Parathyroid adenoma (tissue), 2 donors: ENCODE results near the gene PROM2.

Experiments used
- H2AFZ ChIP-seq: fragments of 300-600 bp; sonication (generic); one replicate; pipeline ENCODE4 v1.7.0; 2017; ENCODE audit warnings: antibody characterized with exemption, mild to moderate bottlenecking
- H3K27ac ChIP-seq: fragments of 300-600 bp; sonication (generic); one replicate; pipeline ENCODE4 v1.7.0; 2017
- H3K27me3 ChIP-seq: fragments of 300-600 bp; sonication (generic); one replicate; pipeline ENCODE4 v1.7.0; 2017; ENCODE audit warnings: low read length; ENCODE audit not compliant: control insufficient read depth, insufficient read depth
- H3K36me3 ChIP-seq: fragments of 300-600 bp; sonication (generic); one replicate; pipeline ENCODE4 v1.7.0; 2017; ENCODE audit warnings: low read length; ENCODE audit not compliant: control insufficient read depth, insufficient read depth
- H3K4me1 ChIP-seq: fragments of 300-600 bp; sonication (generic); one replicate; pipeline ENCODE4 v1.7.0; 2017; ENCODE audit warnings: control low read depth
- H3K4me2 ChIP-seq: fragments of 300-600 bp; sonication (generic); one replicate; pipeline ENCODE4 v1.7.0; 2017; ENCODE audit warnings: low read length
- H3K4me3 ChIP-seq: fragments of 300-600 bp; sonication (generic); one replicate; pipeline ENCODE4 v1.7.0; 2017; ENCODE audit warnings: low read depth, low read length
- H3K79me2 ChIP-seq: fragments of 300-600 bp; sonication (generic); one replicate; pipeline ENCODE4 v1.7.0; 2017; ENCODE audit warnings: control low read depth
- H3K9ac ChIP-seq: fragments of 300-600 bp; sonication (generic); one replicate; pipeline ENCODE4 v1.7.0; 2017; ENCODE audit warnings: mild to moderate bottlenecking
- H3K9me3 ChIP-seq: fragments of 300-600 bp; sonication (generic); one replicate; pipeline ENCODE4 v1.7.0; 2017; ENCODE audit warnings: low read length; ENCODE audit not compliant: control insufficient read depth
- CTCF ChIP-seq: fragments of 300-600 bp; sonication (generic); IDR thresholded peaks from one replicate; pipeline ENCODE4 v1.7.0; 2017; ENCODE audit warnings: antibody characterized with exemption, mild to moderate bottlenecking
- donor health status: primary hyperparathyroidism.

Gene PROM2

GRCh38 chr2:95287806-95288205 lies 13.6 kb downstream of the PROM2 start:
- Histone ChIP-seq H3K36me3 (no peaks in the 10 kb centered on the region), H3K79me2 (no peaks in the 10 kb centered on the region), H3K27ac (no peak overlapping the region), H3K4me3 (no peak overlapping the region), H3K9ac (no peak overlapping the region), H3K4me1 (no peaks in the 10 kb centered on the region), H3K4me2 (no peak overlapping the region), H3K27me3 (no peaks in the 10 kb centered on the region), H2AFZ (no peak overlapping the region), H3K9me3 (no peaks in the 10 kb centered on the region)
- no peak for TF ChIP-seq CTCF

GRCh38 chr2:95289253-95289652 lies 15.0 kb downstream of the PROM2 start:
- no peaks in the 10 kb centered on the region for H3K79me2 ChIP-seq
- H3K9me3 ChIP-seq = no peaks in the 10 kb centered on the region
- no peak overlapping the region for H3K4me3 ChIP-seq
- no peak overlapping the region for H2AFZ ChIP-seq
- no peaks in the 10 kb centered on the region for H3K27me3 ChIP-seq
- peak; percentile 21 for TF ChIP-seq CTCF
- no peaks in the 10 kb centered on the region for H3K36me3 ChIP-seq
- H3K4me2 ChIP-seq = no peak overlapping the region
- H3K27ac ChIP-seq = no peak overlapping the region
- no peak overlapping the region for H3K9ac ChIP-seq
- no peaks in the 10 kb centered on the region for H3K4me1 ChIP-seq

- Histone ChIP-seq H3K9ac (no peak overlapping the region), H3K36me3 (no peaks in the 10 kb centered on the region)
- no peak for TF ChIP-seq CTCF
These were observed 17.0 kb downstream of the PROM2 start for GRCh38 chr2:95291222-95291621.

GRCh38 chr2:95292623-95293260 lies 18.5 kb downstream of the PROM2 start:
- no peak for TF ChIP-seq CTCF
- Histone ChIP-seq H3K27ac (no peak overlapping the region), H3K9ac (no peak overlapping the region)

More at GRCh38 chr2:95291222-95291621, 17.0 kb downstream of the PROM2 start:
- H3K27me3 ChIP-seq = no peaks in the 10 kb centered on the region
- no peak overlapping the region for H3K4me3 ChIP-seq
- H3K4me1 ChIP-seq = peaks cover 5% of the 10 kb centered on the region
- no peaks in the 10 kb centered on the region for H3K79me2 ChIP-seq
- H3K27ac ChIP-seq = no peak overlapping the region
- H2AFZ ChIP-seq = no peak overlapping the region
- H3K9me3 ChIP-seq = no peaks in the 10 kb centered on the region
- H3K4me2 ChIP-seq = no peak overlapping the region

More at GRCh38 chr2:95292623-95293260, 18.5 kb downstream of the PROM2 start:
- H3K36me3 ChIP-seq = no peaks in the 10 kb centered on the region
- H3K4me2 ChIP-seq = no peak overlapping the region
- H3K4me1 ChIP-seq = peaks cover 13% of the 10 kb centered on the region
- no peaks in the 10 kb centered on the region for H3K27me3 ChIP-seq
- H3K79me2 ChIP-seq = no peaks in the 10 kb centered on the region
- no peak overlapping the region for H2AFZ ChIP-seq
- no peaks in the 10 kb centered on the region for H3K9me3 ChIP-seq
- no peak overlapping the region for H3K4me3 ChIP-seq
